ENCODE measurements around the gene NFATC2IP. TPM values are rescaled to one million over a fixed set of nuclear protein-coding genes. Genes with fewer than 3 reads are reported as not detected.

Gene NFATC2IP
- total and polyA plus RNA-seq, 2 of the 13 experiments (the other 11 are each of a cell fraction or from before 2014, with no cell fraction given) = 32.1 to 48.5 TPM

- WGBS (ENCODE audit: low lambda C conversion rate) = 90% methylated on average over 11 of the region's 11 CpGs
- in situ Hi-C loops (cut with HindIII; ENCODE audit: extremely low pct_ligation_motif_present, low pct_unique_long_range_greater_than_20kb) = no loop called here
- Histone ChIP-seq H3K27ac (ENCODE audit: extremely low read length, insufficient read depth, low read length) (no peak overlapping the region), H2AFZ (ENCODE audit: low read length) (no peak overlapping the region), H3K4me3 (replicated peaks in 1 of 3; ENCODE audit: insufficient read depth in 1 of 3, low read depth in 2 of 3, low read length in 3 of 3) (no peak overlapping the region), H3K36me3 (replicated peaks in 1 of 2; ENCODE audit: control insufficient read depth in 1 of 2, insufficient read depth in 2 of 2, low read length in 2 of 2) (peaks cover 0 to 4% of the 10 kb centered on the region in 2 experiments; a peak in 1 of 5 replicates), H3K4me2 (ENCODE audit: low read depth, low read length) (no peak overlapping the region), H3K27me3 (ENCODE audit: control insufficient read depth in 1 of 2, insufficient read depth in 2 of 2, low read length in 2 of 2) (no peaks in the 10 kb centered on the region), H3K9ac (ENCODE audit: insufficient read depth, low read depth, low read length) (no peak overlapping the region), H3K9me3 (ENCODE audit: low read length) (no peaks in the 10 kb centered on the region), H3K4me1 (ENCODE audit: insufficient read depth, low read length) (peaks cover 8% of the 10 kb centered on the region), H4K20me1 (ENCODE audit: insufficient read depth, low read length) (no peaks in the 10 kb centered on the region), H3K79me2 (ENCODE audit: insufficient read depth, low read length) (no peaks in the 10 kb centered on the region)
- no peak for TF ChIP-seq ZNF609 (CRISPR knock-in tag; IDR thresholded peaks at IDR 0.05; ENCODE audit: borderline replicate concordance)
- TF ChIP-seq CSRNP2 (CRISPR knock-in tag; conservative IDR thresholded peaks at IDR 0.05; ENCODE audit: low read depth) = no peak
- TF ChIP-seq KDM2A (CRISPR knock-in tag; IDR thresholded peaks at IDR 0.05; ENCODE audit: borderline replicate concordance, low read depth) = no peak
- ChIA-PET POLR2A (no interaction called here), CTCF (ENCODE audit: low intra/inter-chr PET ratio, low total read pairs) (no interaction called here)
- DNase-seq (ENCODE audit: low spot score) = no peak
- FAIRE-seq = no peak
- intact Hi-C loops (cut with micrococcal nuclease; ENCODE audit: unreplicated experiment) = no loop called here
- ATAC-seq = no peak
- BruUV-seq (replicated peaks) = no TSS peak
These were observed 39.8 kb downstream of the NFATC2IP start for GRCh38 chr16:28990375-28991040.

Data from HepG2 (cell line).